Measurements from ENCODE around the gene GLIPR2. TPM values are rescaled to one million over a fixed set of nuclear protein-coding genes. Genes with fewer than 3 reads are reported as not detected.

Gene GLIPR2
- total and polyA plus RNA-seq, 2 donors (not counting 3 experiments of a cell fraction or from before 2014, with no cell fraction given) = 22.0 to 42.4 TPM

GRCh38 chr9:36147441-36148175, 11.1 kb downstream of the GLIPR2 start:
- intact Hi-C loops (cut with micrococcal nuclease) (loop anchor here (2.0 kb wide), 1 partner anchor 15 kb away; no protein-coding TSS in a partner anchor), dilution Hi-C loops (cut with MboI; ENCODE audit: extremely low pct_ligation_motif_present, low sequenced_read_pairs) (no loop called here)
- no peak overlapping the region for H2AFZ ChIP-seq (ENCODE audit: low read depth, low read length)
- H3K9me1 ChIP-seq (replicated peaks; ENCODE audit: control insufficient read depth, extremely low read depth, insufficient read depth, low read length) = no peaks in the 10 kb centered on the region
- H3K36me3 ChIP-seq (ENCODE audit: control insufficient read depth in 2 of 2, extremely low read depth in 1 of 2, insufficient read depth in 2 of 2, low read length in 2 of 2) = no peaks in the 10 kb centered on the region
- no peaks in the 10 kb centered on the region for H3K79me2 ChIP-seq (ENCODE audit: control insufficient read depth, insufficient read depth, low read length)
- H3K9ac ChIP-seq (replicated peaks; ENCODE audit: extremely low read depth, insufficient read depth, low read length) = no peak overlapping the region
- FAIRE-seq = no peak
- ChIA-PET POLR2A (no interaction called here), CTCF (interaction anchor here (0.8 to 3.5 kb wide), 4 partner anchors 11 to 124 kb away, joined by 4 to 54 read pairs (median 4); partner anchors contain the start of gene GLIPR2)
- no peak overlapping the region for H3K4me3 ChIP-seq (replicated peaks in 1 of 3; ENCODE audit: insufficient read depth in 1 of 3, low read depth in 1 of 3, low read length in 3 of 3)
- no peak overlapping the region for H3K4me2 ChIP-seq (ENCODE audit: insufficient read depth, low read length)
- no peak overlapping the region for H3K27ac ChIP-seq (ENCODE audit: insufficient read depth, low read depth, low read length)
- no peaks in the 10 kb centered on the region for H4K20me1 ChIP-seq (replicated peaks; ENCODE audit: control insufficient read depth, extremely low read depth, insufficient read depth, low read length)
- TF ChIP-seq POLR2A (IDR thresholded peaks at IDR 0.05; ENCODE audit: low read depth, low read length) (no peak), FOS (IDR thresholded peaks at IDR 0.05; ENCODE audit: borderline replicate concordance, insufficient read depth, low read length) (no peak), EZH2 (IDR thresholded peaks at IDR 0.05; ENCODE audit: borderline replicate concordance, low read depth, low read length, severe bottlenecking) (no peak), CTCF (IDR thresholded peaks at IDR 0.05; ENCODE audit: extremely low read depth in 1 of 2, insufficient read depth in 1 of 2, low read depth in 1 of 2, low read length in 2 of 2) (no peak), POLR2AphosphoS5 (IDR thresholded peaks at IDR 0.05; ENCODE audit: insufficient read depth, low read depth, low read length) (no peak), MYC (IDR thresholded peaks at IDR 0.05; ENCODE audit: low read depth, low read length) (no peak), JUN (IDR thresholded peaks at IDR 0.05; ENCODE audit: borderline replicate concordance, insufficient read depth, insufficient read length, low read depth) (no peak), GATA2 (IDR thresholded peaks at IDR 0.05; ENCODE audit: insufficient read depth, insufficient read length, low read depth, low read length) (no peak)
- no peak for DNase-seq (ENCODE audit: low read depth, low spot score)
- BruUV-seq (replicated peaks) = no TSS peak
- H3K27me3 ChIP-seq (ENCODE audit: control insufficient read depth in 2 of 2, insufficient read depth in 2 of 2, low read length in 2 of 2) = no peaks in the 10 kb centered on the region
- peaks cover 35% of the 10 kb centered on the region for H3K4me1 ChIP-seq (ENCODE audit: control insufficient read depth, extremely low read depth, insufficient read depth, low read length)
- H3K9me3 ChIP-seq (replicated peaks; ENCODE audit: control insufficient read depth, insufficient read depth, low read length) = no peaks in the 10 kb centered on the region
